CD14-positive monocyte (primary cell): ENCODE data around the gene P2RY14. TPM values are rescaled to one million over a fixed set of nuclear protein-coding genes. Genes with fewer than 3 reads are reported as not detected.

Experiments
- DNase-seq, 3 donors: peaks; one replicate each; pipeline ENCODE4 v3.0.0-alpha.2; 2011 to 2022
- H2AFZ ChIP-seq: 2 replicates; pipeline ENCODE4 v1.6.0; 2012; ENCODE audit warnings: mild to moderate bottlenecking, low read depth, low read length, inconsistent platforms; ENCODE audit not compliant: insufficient read depth, poor library complexity, severe bottlenecking
- H3K27ac ChIP-seq, 2 donors: 1 replicate in 1 of 2; 2 replicates in 1 of 2; pipeline ENCODE4 v1.5.1; 2012 to 2013; ENCODE audit warnings: low read length in 2 of 2, control low read depth in 1 of 2, inconsistent platforms in 1 of 2, low read depth in 1 of 2, mild to moderate bottlenecking in 1 of 2
- H3K27me3 ChIP-seq, 2 donors: one replicate each; pipeline versions ENCODE4 v1.6.0 to v1.6.1; 2011 to 2013; ENCODE audit warnings: low read length in 2 of 2; ENCODE audit not compliant: control insufficient read depth in 2 of 2, insufficient read depth in 2 of 2
- H3K36me3 ChIP-seq, 2 donors: replicated peaks in 1 of 2; 1 replicate in 1 of 2; 2 replicates in 1 of 2; pipeline versions ENCODE4 v1.5.1 to v1.6.1; 2012 to 2013; ENCODE audit warnings: low read length in 2 of 2, control low read depth in 1 of 2, inconsistent platforms in 1 of 2, mild to moderate bottlenecking in 1 of 2; ENCODE audit not compliant: insufficient read depth in 2 of 2, control insufficient read depth in 1 of 2
- H3K4me1 ChIP-seq, 2 donors: 1 replicate in 1 of 2; 2 replicates in 1 of 2; pipeline versions ENCODE4 v1.5.1 to v1.6.1; 2012 to 2013; ENCODE audit warnings: low read length in 2 of 2, control low read depth in 1 of 2, inconsistent platforms in 1 of 2, mild to moderate bottlenecking in 1 of 2, moderate library complexity in 1 of 2; ENCODE audit not compliant: insufficient read depth in 2 of 2, control insufficient read depth in 1 of 2
- H3K4me2 ChIP-seq: replicated peaks from 2 replicates; pipeline ENCODE3; 2012; ENCODE audit warnings: low read length, moderate library complexity, mild to moderate bottlenecking; ENCODE audit not compliant: poor library complexity, severe bottlenecking; ENCODE audit errors: extremely low read depth
- H3K4me3 ChIP-seq, 3 experiments: fragments of 200-600 bp in 1 of 3; sonication (generic) in 1 of 3; replicated peaks in 1 of 3; 1 replicate in 2 of 3; 2 replicates in 1 of 3; pipeline ENCODE4 v1.5.1; 2011 to 2013; ENCODE audit warnings: low read length in 3 of 3, mild to moderate bottlenecking in 3 of 3, control low read depth in 2 of 3, low read depth in 2 of 3, inconsistent platforms in 1 of 3, moderate library complexity in 1 of 3
- H3K79me2 ChIP-seq: 2 replicates; pipeline ENCODE4 v1.6.0; 2012; ENCODE audit warnings: mild to moderate bottlenecking, control low read depth, inconsistent platforms, low read length, moderate library complexity; ENCODE audit not compliant: insufficient read depth
- H3K9ac ChIP-seq: 2 replicates; pipeline ENCODE4 v1.6.0; 2017; ENCODE audit warnings: low read length, mild to moderate bottlenecking; ENCODE audit not compliant: insufficient read depth, poor library complexity, severe bottlenecking
- H3K9me3 ChIP-seq, 2 donors: replicated peaks in 1 of 2; 1 replicate in 1 of 2; 2 replicates in 1 of 2; pipeline versions ENCODE4 v1.5.1 to v1.6.1; 2012 to 2013; ENCODE audit warnings: low read length in 2 of 2, control low read depth in 1 of 2; ENCODE audit not compliant: control insufficient read depth in 1 of 2, insufficient read depth in 1 of 2
- H4K20me1 ChIP-seq: 2 replicates; pipeline ENCODE4 v1.6.0; 2012; ENCODE audit warnings: mild to moderate bottlenecking, low read length, control low read depth, moderate library complexity; ENCODE audit not compliant: insufficient read depth
- H3K27ac Mint-ChIP-seq, 7 donors: one replicate each; pipeline ENCODE4 v1.8.0; 2020; ENCODE audit warnings: mild to moderate bottlenecking in 7 of 7, mixed read lengths in 7 of 7, moderate library complexity in 6 of 7, inconsistent platforms in 2 of 7
- H3K27me3 Mint-ChIP-seq, 3 donors: one replicate each; pipeline ENCODE4 v1.8.0; 2021 to 2022; ENCODE audit warnings: low read depth in 3 of 3, mild to moderate bottlenecking in 3 of 3, mixed read lengths in 3 of 3, moderate library complexity in 3 of 3, inconsistent platforms in 1 of 3
- H3K36me3 Mint-ChIP-seq, 2 donors: one replicate each; pipeline ENCODE4 v1.8.0; 2020; ENCODE audit warnings: mixed read lengths in 2 of 2, inconsistent platforms in 1 of 2, mild to moderate bottlenecking in 1 of 2
- H3K4me1 Mint-ChIP-seq: one replicate; pipeline ENCODE4 v1.8.0; 2020; ENCODE audit warnings: mild to moderate bottlenecking, mixed read lengths
- H3K4me3 Mint-ChIP-seq, 2 donors: one replicate each; pipeline ENCODE4 v1.8.0; 2020; ENCODE audit warnings: mild to moderate bottlenecking in 2 of 2, mixed read lengths in 2 of 2, moderate library complexity in 1 of 2
- H3K9me3 Mint-ChIP-seq, 7 donors: one replicate each; pipeline ENCODE4 v1.8.0; 2020 to 2022; ENCODE audit warnings: mixed read lengths in 7 of 7, mild to moderate bottlenecking in 6 of 7, moderate library complexity in 6 of 7, inconsistent platforms in 2 of 7
- WGBS: methylation state at CpG from one replicate; pipeline ENCODE4 v1.1.5; 2013; ENCODE audit warnings: missing lambda C conversion rate; ENCODE audit not compliant: insufficient coverage; 5-methylcytosine and 5-hydroxymethylcytosine counted together
- intact Hi-C, 2 donors: fragments of 100-400 bp; cut with micrococcal nuclease; formaldehyde crosslinking; loops; one replicate each; pipeline versions ENCODE4 v1.15.0 to v1.15.1; 2023
- polyA plus RNA-seq, 3 donors: library from polyadenylated mRNA; depleted of rRNA in 1 of 3; unstranded in 2 of 3; stranded (reverse) in 1 of 3; fragments of 300-500 nt in 2 of 3; fragments of >200 nt in 1 of 3; fragmentation: Illumina TruSeq in 2 of 3; gene quantifications; 1 replicate in 2 of 3; 2 replicates in 1 of 3; pipeline ENCODE4 v1.2.3, GENCODE V29; 2012 to 2021
- TF ChIP-seq, protein P1 (sequence below): fragments of 200-600 bp; IDR thresholded peaks from one replicate; pipeline ENCODE4 v1.8.0; 2022; ENCODE audit warnings: antibody characterized with exemption, mild to moderate bottlenecking

Gene P2RY14
- polyA plus RNA-seq, 3 donors = 0.20 to 0.67 (median 0.50) TPM

DNA sequence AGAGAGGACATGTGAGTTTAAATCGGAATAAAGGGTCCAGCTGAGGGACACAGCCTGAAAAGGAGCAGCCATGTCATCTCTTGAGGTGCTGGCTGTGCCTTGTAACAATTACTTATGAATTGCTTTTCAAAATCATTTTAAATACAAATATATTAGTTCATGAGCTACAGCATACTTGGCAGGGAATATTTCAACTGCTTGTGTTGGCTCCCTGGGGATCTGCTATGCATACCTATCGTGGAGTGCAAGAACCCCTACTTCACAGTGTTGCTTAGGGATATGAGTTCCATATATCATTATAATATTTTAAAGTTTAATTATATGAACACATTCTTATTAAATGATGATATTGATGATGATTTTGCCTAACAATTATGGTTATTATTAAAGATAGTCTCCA, 19.1 kb upstream of the P2RY14 start:
- Mint-ChIP-seq H3K27ac (no peak overlapping the region), H3K36me3 (no peaks in the 10 kb centered on the region), H3K9me3 (peaks cover 0 to 2% (median 0%) of the 10 kb centered on the region in 7 donors), H3K4me3 (no peak overlapping the region), H3K27me3 (no peaks in the 10 kb centered on the region), H3K4me1 (peaks cover 8% of the 10 kb centered on the region)
- Histone ChIP-seq H3K9me3 (no peaks in the 10 kb centered on the region), H3K36me3 (no peaks in the 10 kb centered on the region), H3K79me2 (no peaks in the 10 kb centered on the region), H3K9ac (no peak overlapping the region), H3K27me3 (no peaks in the 10 kb centered on the region), H4K20me1 (no peaks in the 10 kb centered on the region), H3K4me2 (no peak overlapping the region), H2AFZ (no peak overlapping the region), H3K4me1 (no peaks in the 10 kb centered on the region), H3K27ac (no peak overlapping the region), H3K4me3 (no peak overlapping the region)
- WGBS = no CpG with 5 or more reads among the region's 2 CpGs
- intact Hi-C loops = loop anchor here in 1 of 2 donors (10.0 kb wide), 1 partner anchor 617 kb away; no protein-coding TSS in a partner anchor
- TF ChIP-seq, protein P1, sequence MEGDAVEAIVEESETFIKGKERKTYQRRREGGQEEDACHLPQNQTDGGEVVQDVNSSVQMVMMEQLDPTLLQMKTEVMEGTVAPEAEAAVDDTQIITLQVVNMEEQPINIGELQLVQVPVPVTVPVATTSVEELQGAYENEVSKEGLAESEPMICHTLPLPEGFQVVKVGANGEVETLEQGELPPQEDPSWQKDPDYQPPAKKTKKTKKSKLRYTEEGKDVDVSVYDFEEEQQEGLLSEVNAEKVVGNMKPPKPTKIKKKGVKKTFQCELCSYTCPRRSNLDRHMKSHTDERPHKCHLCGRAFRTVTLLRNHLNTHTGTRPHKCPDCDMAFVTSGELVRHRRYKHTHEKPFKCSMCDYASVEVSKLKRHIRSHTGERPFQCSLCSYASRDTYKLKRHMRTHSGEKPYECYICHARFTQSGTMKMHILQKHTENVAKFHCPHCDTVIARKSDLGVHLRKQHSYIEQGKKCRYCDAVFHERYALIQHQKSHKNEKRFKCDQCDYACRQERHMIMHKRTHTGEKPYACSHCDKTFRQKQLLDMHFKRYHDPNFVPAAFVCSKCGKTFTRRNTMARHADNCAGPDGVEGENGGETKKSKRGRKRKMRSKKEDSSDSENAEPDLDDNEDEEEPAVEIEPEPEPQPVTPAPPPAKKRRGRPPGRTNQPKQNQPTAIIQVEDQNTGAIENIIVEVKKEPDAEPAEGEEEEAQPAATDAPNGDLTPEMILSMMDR = no peak
- no peak for DNase-seq

- Histone ChIP-seq H3K9ac (no peak overlapping the region), H3K4me3 (no peak overlapping the region), H3K79me2 (no peaks in the 10 kb centered on the region), H3K9me3 (no peaks in the 10 kb centered on the region), H3K36me3 (no peaks in the 10 kb centered on the region), H3K27ac (no peak overlapping the region), H4K20me1 (no peaks in the 10 kb centered on the region), H3K4me2 (no peak overlapping the region), H2AFZ (no peak overlapping the region), H3K4me1 (no peaks in the 10 kb centered on the region), H3K27me3 (no peaks in the 10 kb centered on the region)
- intact Hi-C loops = loop anchor here in 1 of 2 donors (10.0 kb wide), 1 partner anchor 619 kb away; no protein-coding TSS in a partner anchor
- H3K4me3 Mint-ChIP-seq = no peak overlapping the region
- TF ChIP-seq, protein P1 = no peak
- H3K36me3 Mint-ChIP-seq = no peaks in the 10 kb centered on the region
- no peak for DNase-seq
- peaks cover 0 to 2% (median 0%) of the 10 kb centered on the region in 7 donors for H3K9me3 Mint-ChIP-seq
- peaks cover under 1% of the 10 kb centered on the region for H3K4me1 Mint-ChIP-seq
- WGBS = no CpG with 5 or more reads among the region's 3 CpGs
- H3K27me3 Mint-ChIP-seq = no peaks in the 10 kb centered on the region
- no peak overlapping the region for H3K27ac Mint-ChIP-seq
Measured at GRCh38 chr3:151296226-151296625, 17.9 kb upstream of the P2RY14 start.
